ENCODE measurements around the gene DDX6.
"Not testable (repeated sequence)": the region's sequence is repeated elsewhere in the genome, so short reads cannot be mapped to it uniquely, and the experiment has no call there.

DDX6 gene, protein sequence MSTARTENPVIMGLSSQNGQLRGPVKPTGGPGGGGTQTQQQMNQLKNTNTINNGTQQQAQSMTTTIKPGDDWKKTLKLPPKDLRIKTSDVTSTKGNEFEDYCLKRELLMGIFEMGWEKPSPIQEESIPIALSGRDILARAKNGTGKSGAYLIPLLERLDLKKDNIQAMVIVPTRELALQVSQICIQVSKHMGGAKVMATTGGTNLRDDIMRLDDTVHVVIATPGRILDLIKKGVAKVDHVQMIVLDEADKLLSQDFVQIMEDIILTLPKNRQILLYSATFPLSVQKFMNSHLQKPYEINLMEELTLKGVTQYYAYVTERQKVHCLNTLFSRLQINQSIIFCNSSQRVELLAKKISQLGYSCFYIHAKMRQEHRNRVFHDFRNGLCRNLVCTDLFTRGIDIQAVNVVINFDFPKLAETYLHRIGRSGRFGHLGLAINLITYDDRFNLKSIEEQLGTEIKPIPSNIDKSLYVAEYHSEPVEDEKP

DNA sequence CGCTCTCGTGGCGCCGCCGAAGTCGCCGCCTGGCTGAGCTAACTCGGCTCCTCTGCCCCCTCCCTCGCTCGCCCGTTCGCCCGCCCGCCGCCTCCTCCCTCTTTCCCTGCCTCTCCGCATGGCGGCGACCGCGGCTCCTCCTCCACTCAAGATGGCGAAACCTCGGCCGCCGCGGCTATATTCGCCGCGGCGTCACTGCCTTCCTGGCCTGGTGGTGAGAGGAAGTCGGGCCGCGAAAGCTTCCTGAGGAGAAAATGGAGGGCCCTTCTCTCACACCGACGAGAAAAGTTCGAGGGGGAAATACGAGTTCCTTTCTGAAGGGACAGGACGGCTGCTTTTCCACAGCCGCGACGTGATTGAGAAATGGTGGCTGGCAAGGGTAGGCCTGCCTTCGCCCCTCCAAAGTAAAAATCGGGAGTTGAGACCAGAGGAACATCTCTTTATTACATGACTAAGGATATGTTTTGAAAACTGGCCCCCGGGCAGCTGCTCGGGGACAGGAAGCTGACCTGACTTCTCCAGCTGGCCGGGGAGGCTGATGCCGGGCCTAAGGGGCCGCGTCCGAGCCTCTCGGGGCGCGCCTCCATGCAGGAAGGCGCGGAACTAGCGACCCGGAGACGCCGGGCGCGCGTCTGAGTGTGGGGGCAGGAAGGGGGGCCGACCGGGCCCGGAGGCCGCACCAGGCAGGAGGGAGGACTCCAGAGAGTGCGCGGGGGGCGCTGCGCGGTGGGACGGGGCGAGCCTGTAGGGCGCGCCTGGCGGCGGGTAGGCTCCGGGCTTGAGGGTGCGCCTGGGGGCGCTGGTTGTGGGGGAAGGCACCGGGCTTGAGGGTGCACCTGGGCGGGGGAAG is at the start of gene DDX6:
Gene DDX6 (minus strand): TSS at position 54 of the 850 bp plus-strand sequence. CDS start 4,913 bp downstream, outside the sequence.
- peak; percentile 91 for DNase-seq

DNA sequence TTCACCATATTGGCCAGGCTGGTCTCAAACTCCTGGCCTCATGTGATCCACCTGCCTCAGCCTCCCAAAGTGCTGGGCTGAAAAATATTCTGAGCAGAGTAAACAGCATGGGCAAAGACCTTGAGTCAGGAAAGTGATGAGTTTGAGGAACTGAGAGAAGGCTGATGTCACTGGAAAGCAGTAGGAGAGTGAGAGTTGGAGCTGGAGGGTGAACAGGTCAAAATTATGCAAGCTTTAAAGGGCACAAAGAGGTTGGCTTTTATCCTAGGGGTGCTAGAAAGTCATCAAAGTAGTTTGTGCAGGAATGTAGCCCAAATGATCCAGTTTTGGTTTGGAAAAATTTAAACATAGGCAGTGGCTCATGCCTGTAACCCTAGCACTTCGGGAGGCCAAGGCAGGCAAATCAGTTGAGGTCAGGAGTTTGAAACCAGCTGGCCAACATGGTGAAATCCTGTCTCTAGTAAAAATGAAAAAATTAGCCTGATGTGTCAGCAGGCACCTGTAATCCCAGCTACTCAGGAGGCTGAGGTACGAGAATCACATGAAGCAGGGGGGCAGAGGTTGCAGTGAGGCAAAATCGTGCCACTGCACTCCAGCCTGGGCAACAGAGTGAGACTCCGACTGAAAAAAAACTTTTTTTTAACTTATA is 48.1 kb upstream of the DDX6 start:
- DNase-seq, result no peak

DNA sequence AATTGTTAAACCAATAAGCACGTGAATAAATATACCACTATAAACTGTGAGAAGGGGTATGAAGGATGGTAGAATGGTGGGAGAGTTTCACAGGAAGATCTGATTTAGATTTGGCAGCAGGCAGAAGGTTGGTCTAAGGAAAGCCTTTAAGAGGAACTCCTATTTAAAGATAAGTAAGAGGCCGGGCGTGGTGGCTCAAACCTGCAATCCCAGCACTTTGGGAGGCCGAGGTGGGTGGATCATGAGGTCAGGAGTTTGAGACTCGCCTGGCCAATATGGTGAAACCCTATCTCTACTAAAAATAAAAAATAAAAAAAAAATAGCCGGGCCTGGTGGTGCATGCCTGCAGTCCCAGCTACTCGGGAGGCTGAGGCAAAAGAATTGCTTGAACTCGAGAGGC is 46.9 kb upstream of the DDX6 start:
- DNase-seq, result no peak

DNA sequence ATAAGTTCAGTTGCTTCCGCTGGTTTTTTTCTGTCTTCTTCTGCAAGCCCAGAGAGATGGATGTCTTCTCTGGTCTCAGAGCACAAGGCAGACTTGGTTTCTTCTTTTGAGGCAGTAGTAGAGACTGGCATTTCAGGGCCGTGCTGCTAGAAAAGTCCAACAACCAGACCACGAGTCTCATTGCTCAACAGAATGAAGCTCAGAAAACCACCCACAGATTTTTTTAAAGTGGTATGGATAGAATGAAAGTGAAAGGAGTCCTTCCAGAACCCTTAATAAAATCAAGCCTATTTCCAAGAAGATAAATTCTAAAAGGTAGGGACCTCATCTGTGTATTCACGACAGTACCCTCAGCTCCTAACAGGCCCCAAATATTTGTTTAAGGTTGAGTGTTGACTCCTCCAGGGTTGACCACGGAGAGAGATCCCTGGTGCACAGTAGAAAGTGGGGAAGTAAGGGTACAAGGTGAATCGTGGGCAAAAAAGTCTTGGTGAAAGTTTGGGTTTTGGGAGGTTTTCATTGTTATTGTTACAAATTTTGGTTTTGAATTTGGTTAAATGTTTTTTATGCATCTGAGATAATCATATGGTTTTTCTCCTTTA is 43.6 kb upstream of the DDX6 start:
- DNase-seq, result no peak

DNA sequence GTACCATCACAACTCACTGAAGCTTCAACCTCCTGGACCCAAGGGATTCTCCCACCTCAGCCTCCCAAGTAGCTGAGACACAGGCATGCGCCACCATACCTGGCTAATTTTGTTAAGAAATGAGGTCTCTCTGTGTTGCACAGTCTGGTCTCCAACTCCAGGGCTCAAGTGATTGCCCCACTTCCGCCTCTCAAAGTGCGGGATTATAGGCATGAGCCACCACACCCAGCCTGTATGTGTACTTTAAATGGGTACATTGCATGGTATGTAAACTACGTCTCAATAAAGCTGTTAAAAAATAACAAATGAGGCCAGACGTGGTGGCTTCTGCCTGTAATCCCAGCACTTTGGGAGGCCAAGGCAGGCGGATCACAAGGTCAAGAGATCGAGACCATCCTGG is 36.2 kb upstream of the DDX6 start:
- no peak for DNase-seq

DNA sequence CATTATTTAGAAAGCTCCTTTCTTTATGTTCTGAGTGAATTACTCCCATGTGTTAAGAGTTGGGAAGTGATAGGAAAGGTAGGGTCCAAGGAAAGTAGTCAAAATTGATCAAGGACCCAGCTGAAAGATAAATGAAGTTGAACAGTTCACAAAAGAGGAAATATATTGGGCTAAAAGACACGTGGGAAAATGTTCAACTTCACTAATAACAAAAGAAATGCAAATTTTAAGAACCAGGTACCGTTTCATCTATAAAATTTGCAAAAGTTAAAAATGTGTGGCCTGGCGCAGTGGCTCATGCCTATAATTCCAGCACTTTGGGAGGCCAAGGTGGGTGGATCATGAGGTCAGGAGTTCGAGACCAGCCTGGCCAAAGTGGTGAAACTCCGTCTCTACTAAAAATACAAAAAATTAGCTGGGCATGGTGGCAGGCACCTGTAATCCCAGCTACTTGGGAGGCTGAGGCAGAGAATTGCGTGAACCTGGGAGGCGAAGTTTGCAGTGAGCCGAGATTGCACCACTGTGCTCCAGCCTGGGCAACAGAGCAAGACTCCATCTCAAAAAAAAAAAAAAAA is 32.1 kb upstream of the DDX6 start:
- not testable (repeated sequence) for DNase-seq

DNA sequence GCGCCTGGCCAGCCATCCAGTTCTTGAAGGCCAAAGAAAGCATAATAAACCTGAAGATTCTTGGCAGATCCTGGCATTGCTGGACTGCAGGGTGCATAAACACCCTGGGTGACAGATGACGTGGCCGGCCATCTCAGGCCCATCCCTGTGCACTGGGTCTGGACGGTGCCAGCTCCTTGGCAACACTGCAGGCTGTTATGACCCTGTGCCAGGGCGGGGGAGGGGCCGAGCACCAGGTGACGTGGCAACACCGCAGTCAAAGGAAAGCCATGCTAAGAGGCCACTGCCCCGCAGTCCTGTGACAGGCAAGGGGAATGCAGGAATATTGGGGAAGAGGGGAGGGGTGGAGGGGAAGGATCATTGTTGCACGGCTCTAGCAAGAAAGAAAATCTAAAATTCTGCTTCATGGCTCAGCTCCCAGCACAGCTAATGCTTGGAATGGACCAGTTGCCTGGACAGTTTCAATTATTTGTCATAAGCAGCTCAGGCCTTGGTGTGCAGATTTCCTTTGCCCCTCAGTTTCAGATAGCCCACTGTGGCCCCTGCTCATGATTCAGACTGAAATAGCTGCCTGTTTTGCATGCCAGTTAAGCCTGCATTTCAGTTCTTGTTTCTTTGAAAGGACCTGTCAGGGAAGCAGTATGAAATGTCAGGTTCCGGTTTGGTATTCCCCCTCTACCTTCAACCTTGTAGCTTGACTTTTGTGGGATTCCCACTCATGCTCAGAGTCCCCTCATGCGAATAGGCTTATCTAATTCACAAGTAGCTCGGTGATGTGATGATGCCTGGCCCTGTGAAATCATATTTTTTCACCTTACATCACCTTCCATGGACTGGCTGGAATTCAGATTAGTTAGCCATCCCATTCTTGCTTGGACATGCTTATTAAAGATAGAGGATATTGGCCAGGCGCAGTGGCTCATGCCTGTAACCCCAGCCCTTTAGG is 29.7 kb upstream of the DDX6 start:
- peak; percentile 60 for DNase-seq

DNA sequence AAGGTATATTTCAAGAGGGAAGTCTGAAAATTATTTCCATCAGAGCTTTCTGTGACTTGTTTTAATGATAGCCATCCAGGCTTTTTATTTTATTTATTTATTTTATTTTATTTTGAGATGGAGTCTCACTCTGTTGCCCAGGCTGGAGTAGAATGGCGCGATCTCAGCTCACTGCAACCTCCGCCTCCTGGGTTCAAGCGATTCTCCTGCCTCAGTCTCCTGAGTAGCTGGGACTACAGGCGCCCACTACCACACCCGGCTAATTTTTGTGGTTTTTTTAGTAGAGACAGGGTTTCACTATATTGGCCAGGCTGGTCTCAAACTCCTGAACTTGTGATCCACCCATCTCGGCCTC is 29.0 kb upstream of the DDX6 start:
- DNase-seq, result not testable (repeated sequence)

DNA sequence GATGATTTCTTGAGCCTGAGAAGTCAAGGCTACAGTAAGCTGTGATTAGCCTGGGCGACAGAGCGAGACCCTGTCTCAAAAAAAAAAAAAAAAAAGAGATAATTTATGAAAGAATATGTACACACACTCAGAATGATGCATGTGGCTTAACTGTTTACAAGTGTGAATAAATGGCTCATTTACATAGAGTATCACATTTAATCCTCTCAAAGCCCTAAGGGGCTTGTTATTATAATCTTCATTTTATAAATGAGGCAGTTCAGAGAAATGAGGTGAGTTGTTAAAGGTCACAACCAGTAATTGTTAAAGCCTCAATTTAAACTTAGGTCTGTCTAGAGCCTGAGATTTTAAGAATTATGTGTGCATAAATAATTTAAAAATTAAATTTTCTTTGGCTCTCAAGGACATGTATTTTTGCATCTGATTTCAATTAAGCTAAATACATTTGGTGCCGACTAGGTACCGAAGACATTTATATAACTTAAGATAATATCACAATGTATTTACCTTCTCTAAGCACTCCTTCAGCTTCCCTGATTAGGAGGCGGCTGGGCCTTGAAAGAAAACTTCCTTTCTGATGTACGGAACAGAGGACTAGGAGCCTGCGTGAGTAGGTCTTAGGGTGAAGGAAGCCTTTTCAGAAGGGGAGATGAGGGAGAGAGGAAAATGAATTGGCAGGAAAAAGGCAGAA is 28.5 kb upstream of the DDX6 start:
- no peak for DNase-seq

DNA sequence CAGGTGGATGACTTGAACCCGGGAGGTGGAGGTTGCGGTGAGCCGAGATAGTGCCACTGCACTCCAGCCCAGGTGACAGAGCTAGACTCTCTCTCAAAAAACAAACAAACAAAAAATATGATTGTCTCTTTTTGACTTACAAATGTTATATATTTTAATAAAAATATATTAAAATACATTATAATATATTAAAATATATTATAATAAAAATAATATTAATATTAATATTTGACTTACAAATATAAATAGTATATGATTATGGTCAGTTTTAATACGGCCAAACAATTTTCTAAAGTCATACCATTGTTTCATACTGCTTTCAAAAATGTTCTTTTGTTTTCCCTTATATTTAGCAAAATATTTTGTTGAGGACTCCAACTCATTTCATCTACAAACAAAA is 27.2 kb upstream of the DDX6 start:
- DNase-seq, result no peak

DNA sequence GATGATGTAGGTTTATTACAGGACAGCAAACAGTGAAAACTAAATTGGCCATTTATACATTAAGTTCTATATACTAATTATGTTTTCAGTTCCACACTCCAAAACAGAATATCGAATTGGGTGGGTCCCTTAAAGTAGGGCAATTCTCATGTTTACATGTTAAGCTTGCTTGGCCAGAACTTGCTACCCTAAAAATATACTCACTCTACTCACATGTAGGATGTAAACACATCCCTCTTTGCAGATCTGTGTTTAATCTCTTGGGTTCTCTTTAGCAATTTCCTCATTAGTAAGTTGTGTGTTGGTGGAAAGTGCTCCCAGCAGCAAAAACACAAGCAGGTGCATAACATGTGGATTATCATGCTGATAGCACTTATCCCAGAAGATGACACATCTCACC is 22.6 kb upstream of the DDX6 start:
- no peak for DNase-seq

DNA sequence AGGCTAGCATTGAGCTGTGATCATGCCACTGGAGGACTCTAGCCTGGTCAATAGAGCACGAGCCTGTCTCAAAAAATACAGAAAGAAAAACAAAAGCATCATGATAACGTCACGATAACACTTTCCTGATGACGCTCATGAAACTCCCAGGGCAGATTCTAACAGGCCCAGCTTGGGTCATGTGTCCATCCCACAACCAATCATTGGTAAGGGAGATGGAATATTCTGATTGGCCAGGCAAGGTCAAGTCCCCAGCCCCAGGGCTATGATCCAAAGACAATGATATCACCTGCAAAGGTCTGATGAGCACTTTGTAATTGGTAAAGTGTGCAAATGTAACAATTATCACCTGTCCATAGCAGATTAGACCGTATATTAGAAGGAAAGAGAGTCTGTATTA is 21.5 kb upstream of the DDX6 start:
- DNase-seq, result no peak

DNA sequence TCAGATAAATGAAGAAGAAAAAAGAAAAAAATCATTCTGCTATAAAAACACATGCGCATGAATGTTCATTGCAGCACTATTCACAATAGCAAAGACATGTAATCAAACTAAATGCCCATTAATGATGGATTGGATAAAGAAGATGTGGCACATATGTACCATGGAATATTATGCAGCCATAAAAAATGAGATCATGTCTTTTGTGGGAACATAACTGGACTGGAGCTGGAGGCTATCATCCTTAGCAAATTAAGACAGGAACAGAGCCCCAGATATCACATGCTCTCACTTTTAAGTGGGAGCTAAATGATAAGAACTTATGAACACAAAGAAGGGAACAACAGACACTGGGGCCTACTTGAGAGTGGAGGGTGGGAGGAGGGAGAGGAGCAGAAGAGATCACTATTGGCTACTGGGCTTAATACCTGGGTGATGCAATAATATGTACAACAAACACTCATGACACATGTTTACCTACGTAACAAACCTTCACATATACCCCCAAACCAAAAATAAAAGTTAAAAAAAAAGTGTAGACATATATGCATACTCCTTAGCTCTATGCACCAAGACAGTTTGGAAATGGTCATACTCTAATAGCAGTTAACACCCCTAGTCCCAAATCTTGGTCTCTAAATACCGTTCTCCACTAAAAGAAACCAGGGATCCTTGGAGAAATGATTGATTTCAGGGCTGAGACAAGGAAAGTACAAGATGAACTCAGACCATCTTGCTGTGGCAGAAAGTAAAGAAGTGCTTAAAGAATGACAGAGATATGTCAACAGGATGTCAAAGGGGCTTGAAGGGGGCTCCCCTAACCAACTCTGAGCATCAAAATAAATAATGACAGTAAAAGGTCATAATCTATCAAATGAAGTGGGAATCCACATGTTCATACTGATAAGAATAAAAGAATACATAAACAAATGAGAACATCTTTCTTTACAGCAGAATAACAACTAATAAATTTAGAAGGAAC is 17.1 kb upstream of the DDX6 start:
- DNase-seq, result no peak

DNA sequence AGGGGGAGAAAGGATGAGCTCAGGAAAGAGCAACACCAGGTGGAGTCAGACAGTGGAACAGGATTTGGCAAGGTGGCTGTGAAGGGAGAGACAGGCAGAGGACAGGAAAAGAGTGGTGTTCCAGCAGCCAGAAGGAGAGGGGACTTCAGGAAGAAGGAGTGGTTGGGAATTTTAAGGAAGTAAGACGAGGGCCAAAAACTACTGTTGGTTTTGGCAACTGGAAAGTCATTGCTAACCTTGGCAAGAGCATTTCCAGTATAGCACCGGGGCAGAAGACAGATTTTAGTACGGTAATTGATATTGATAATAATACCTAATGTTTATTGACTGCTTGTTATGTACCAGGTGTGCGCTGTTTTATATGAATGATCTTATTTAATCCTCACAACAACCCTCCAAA is 15.4 kb upstream of the DDX6 start:
- no peak for DNase-seq

DNA sequence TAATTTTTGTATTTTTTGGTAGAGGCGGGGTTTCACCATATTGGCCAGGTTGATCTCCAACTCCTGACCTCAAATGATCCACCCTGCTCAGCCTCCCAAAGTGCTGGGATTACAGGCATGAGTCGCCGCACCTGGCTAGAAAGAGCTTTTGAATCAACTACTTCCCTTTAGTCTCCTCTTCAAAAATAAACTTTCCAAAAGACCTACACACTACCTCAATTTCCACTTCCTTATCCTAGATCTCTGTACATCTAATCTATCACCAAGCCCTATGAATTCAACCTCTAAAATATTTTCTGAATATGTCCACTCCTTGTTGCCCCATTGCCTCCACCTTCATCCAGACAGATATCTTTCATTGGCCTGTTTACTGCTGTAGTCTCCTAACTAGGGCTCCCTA is 13.1 kb upstream of the DDX6 start:
- DNase-seq, result no peak

DNA sequence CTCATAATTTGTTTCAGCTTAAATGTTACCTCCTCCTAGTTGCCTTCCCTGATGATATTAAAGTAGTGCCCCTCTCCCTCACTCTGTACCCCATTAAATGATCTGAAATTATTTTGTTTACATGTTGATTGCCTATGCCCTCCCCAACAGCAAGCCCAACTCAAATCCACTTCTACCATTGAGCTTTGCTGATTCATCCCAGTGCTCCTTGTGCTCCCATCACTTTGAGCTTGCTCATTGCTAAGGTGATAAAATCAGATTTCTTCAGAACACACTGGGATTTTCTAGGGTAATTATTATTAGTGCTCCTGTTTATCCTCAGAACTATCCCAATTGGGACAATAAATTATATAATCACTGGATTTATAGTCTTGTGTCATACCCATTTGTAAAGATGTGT is 8.4 kb upstream of the DDX6 start:
- no peak for DNase-seq

DNA sequence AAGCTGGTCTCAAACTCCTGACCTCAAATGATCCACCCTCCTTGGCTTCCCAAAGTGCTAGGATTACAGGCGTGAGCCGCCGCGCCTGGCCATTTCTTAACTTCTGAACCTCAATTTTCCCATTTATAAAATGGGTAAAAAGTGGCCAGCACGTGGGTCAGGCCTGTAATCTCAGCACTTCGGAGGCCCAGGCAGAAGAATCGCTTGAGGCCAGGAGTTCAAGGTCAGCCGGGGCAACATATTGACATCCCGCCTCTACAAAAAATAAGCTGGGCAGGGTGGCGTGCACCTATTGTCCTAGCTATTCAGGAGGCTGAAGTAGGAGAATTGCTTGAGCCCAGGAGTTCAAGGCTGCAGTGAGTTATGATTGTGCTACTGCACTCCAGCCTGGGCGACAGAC is 6.5 kb upstream of the DDX6 start:
- DNase-seq, result no peak

DNA sequence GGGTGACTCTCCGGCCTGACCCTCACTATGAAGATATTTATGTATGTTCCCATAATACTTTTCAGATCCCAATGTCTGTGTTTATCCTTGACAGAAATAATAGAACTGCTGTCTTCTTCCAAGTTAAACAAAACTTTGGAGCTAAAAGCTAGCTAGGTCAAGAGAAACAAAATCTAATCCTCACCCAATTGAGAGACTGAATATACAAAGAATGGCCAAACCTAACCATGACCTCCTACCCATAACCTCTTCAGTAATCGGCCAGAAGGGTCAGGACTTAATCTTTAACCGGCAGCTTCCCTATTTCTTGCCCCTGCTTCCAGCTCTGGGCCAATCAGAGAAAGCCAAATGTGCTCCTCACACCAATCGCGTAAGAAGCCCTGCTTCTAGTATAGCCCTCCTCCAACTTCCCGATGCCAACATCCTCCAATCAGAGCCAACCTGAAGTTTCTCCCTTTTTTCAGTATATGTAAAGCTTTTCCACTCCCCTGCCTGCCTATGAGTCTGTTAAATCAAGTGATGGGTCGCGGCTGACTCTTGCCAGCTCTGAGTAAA is 1.7 kb upstream of the DDX6 start:
- no peak for DNase-seq

DNA sequence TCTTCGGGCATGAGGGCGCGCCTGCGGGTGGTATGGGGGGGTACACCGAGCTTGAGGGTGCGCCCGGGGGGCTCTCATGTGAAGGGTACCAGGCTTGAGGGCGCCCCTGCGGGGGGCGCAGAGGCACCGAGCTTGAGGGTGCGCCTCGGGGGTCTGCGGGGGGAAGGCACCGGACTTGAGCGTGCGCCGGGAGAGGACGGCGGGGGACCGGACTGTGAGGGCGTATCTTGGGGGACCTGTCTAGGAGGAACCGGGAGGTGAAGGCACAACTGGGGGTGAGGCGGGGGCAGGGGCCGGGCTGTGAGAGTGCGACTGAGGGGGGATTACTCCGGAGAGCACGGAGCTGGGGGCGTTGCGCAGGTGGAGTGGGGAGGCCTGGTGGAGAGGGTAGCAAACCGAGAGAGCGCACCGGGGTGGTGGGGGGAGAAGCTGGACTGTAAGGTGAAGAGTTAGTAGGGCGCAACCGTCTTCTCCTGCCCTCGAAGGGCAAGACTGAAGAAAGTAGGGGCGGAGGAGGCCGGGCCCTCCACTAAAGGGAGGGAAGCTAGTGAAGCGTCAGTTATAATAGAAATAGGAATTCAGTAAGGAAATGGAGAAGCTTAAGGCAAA is 1.1 kb upstream of the DDX6 start:
- no peak for DNase-seq
